Measurements from ENCODE around the gene CASTOR1.

CASTOR1 gene

DNA sequence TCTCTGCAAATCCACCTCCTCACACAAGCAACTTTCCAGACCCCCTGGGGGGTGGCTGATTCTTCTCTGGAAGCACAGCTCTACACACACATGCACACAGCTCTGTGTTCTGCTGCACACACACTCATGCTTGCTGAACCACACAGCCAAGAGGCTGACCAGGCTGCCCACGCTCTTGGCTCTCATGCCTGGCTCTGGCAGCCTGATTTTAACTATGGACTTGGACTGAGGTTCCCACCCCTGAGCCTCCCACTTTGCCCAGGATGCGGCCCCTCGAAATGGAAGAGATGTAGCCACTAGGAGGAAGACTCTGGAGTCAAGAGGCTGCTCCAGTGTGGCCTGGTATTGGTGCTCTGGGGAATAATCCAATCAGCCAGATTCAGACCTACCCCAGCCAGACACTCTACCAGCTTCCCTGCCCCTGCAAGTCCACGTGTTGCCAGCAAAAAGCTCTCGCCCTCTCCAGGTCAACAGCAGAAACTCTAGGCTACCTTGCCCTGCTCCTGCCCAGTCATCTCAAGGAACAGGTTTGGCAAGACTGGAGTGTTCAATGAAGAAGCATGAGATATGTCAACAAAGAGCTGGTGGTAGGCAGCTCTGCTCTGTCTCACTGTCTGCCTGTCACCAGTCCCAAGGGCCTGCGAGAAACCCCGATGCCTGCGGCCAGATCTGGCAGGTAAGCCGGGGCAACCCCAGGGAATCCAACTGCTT, 8.8 kb upstream of the CASTOR1 start:
- no peak for DNase-seq

GRCh38 chr22:30297276-30297990, 8.1 kb upstream of the CASTOR1 start:
- DNase-seq = no peak

DNA sequence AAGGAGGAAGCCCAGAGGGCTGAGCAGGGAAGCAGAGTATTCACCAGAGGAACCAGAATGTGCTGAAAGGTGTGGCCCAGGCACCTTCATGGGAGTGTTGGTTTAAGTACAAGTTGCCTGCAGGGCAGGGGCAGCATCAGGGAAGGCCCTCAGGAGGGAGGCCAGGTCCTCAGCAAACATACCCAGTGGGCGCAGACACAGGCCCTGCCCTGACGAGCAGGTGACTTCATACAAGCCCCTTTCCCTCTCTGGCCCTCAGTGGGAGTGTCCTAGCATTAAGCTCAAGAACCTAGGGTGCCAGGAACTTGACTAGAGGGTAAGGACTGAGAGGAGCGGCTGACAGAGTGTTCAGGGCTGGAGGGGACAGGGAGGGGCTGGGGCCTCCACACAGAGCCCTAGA, 7.5 kb upstream of the CASTOR1 start:
- no peak for DNase-seq

GRCh38 chr22:30296324-30296723, 7.0 kb upstream of the CASTOR1 start:
- no peak for DNase-seq

GRCh38 chr22:30295576-30295975, 6.3 kb upstream of the CASTOR1 start:
- no peak for DNase-seq

DNA sequence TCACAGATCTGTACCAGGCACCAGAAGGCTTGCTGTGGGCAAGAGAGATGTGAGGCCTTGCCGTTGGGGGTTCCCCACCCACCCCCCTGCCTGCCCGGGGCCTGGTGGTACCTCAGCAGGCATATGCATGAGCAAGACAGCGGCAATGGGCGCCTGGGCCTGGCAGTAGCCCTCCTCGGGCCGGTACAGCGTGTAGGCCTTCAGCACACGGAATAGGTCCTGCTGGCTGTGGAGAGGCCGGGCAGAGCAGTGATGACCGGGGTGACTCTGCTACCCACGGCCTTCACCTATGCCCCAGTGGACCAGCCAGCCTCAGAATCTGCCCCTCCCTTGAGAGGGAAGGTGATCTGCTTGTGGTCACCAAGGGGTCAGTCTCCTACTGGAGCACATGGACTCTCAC, 5.5 kb upstream of the CASTOR1 start:
- no peak for DNase-seq

GRCh38 chr22:30294066-30294465, 4.8 kb upstream of the CASTOR1 start:
- no peak for DNase-seq

- no peak for DNase-seq
Measured at GRCh38 chr22:30293026-30293425, 3.7 kb upstream of the CASTOR1 start.

GRCh38 chr22:30292069-30292970, 3.0 kb upstream of the CASTOR1 start:
- DNase-seq = no peak

- DNase-seq = no peak
Measured at GRCh38 chr22:30291058-30291892, 2.0 kb upstream of the CASTOR1 start.

- DNase-seq = no peak
Measured at GRCh38 chr22:30290342-30291057, 1.2 kb upstream of the CASTOR1 start.

- DNase-seq = no peak
Measured at GRCh38 chr22:30289980-30290313, 642 bp upstream of the CASTOR1 start.

DNA sequence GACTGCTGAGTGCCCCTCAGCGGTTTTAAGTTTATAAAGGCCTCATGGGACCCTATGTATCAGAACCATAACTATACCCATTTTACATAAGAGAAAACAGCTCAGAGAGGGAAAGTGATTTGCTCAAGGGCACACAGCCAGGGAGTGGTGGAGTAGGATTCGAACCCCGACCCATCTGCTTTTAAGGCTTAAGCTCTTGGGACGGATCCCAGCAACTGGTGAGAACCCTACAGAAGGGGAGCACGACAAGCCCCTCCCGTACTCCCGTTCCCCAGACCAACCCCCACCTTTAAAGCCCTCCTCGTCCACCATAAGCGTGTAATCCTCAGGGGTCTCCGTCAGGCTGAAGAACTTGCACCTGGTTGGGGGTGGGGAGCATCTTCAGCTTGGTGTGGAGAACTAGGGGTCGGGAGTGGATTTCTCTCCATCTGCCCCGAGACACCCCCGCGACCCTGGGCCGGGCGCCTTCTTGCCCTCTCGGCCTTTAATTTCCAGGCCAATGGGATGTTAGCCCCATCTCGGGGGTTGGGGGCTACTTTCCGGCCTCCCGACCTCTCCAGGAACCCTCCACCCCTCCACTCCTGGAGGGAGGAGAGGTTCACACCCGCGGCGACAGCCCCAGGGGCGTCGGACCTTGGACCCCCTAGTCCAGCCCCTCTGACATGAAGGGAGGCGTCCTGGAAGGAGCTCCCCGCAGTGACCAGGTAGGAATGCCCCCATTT, 725 bp downstream of the CASTOR1 start:
- no peak for DNase-seq

DNA sequence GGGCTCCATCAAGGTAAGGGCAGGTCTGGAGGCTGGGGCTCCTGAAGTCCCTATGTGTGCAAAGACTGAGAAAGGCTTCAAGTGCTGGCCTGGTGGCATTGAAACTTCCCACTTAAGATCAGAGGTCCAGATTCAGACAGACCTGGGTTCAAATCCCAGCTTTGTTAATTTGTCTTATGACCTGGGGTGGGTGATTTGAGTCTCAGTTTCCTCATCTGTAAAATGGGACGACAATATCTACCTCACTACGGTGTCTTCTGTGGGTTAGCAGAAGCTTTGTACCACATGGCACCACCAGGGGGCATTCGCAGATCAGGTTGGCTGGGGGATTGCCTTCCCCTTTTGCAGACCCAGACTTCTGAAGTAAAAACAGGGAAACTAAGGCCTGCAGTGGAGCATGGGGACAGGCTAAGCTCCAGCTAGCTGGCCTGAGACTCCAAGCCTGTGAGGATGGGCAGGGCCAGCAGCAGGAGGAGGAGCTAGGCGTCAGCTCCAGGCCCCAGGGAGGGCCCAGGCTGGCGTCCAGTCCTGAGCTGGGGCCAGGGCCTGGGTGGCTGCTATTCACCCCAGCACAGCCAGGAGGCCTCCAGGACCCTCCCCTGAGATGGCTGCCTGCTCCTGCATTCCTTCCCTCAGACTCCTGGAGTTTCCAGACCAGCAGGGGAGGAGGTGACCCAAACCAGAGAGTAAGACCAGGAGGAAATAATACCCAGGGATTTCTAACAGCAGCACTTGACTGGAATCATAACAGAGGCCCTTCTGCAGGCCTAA, 1.5 kb downstream of the CASTOR1 start:
- no peak for DNase-seq

DNA sequence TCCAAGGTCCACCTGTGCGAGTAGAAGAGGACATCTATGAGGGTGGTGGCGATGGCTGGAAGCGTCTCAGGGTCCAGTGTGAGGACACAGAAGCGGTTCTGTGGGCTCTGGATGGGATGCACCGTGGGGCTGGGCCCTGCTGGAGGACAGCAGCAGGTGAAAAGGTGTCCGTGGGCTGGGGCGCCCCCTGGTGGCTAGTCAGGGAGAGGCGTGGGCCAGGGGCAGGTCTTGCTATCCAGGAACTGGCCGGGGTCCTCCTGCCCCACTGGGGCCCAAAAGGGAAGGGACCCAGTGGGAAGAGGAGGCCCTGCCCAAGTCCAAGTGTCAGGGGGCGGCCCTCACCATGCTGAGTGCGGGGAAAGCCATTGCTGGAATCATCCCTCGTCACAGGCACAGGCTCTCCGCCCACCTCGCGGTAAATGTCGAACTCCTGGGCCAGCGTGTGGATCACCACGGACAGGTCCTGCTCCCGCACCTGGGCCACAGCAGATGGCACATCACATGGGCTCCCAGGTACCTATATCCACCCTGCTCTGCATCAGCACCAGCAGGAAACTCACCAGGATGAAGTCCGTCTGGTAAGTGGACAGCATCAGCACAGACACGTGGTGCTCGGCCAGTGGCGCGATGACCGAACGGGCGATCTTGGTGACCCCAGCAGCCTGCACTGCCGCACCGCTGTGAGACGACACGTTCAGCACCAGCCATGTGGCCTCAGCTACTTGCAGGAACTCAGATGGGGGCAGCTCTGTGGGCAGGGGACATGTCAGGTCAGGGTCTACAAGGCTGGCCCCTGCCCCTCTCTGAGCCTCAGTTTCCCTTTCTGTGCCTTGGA, 2.3 kb downstream of the CASTOR1 start:
- peak; percentile 65 for DNase-seq

GRCh38 chr22:30286331-30286730, 3.0 kb downstream of the CASTOR1 start:
- DNase-seq = no peak

DNA sequence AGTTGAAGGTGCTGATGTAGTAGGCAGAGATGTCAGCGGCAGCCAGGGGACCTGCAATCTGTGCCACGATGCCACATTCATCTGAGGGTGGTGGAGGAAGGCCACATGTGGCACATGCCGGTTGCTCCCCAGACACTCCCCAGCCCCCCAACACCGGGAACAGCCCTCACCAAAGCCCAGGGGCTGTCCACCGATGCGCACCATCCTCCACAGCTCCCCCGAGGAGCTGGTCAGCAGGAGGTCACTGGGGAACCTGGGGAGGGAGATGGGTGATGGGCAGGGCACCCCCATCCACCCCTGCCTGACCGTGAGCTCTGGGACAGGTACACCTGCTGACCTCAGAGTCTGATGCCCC, 3.5 kb downstream of the CASTOR1 start:
- no peak for DNase-seq

GRCh38 chr22:30285176-30285845, 4.0 kb downstream of the CASTOR1 start:
- DNase-seq = no peak

DNA sequence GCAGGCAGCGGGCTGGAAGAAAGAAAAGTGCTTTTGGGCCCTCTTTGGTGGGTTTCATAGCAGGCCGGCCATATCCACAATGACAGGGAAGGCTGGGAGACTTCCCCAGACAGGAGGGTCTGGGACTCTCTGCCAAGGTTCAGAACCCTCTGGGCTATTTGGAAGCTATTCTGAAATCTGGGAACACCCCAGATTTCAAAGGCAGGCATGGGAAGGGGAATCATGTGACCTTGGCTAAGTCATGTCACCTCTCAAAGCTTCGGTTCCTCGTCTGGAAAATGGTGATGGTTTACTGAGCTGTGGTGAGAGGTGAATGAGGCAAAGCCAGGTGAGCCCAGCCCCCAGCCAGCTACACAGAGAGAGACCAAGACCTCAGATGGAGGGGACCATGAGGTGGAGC, 4.6 kb downstream of the CASTOR1 start:
- no peak for DNase-seq

All from activated gamma-delta T cell (primary cell).